Loucy (cell line): Measurements from ENCODE around the gene IQGAP3.

Source experiments
- H2AFZ ChIP-seq: fragments of 200-600 bp; sonication (generic); 2 replicates; pipeline ENCODE4 v1.6.0; 2016; ENCODE audit warnings: antibody characterized with exemption, mild to moderate bottlenecking, low read length, moderate library complexity
- H3F3A ChIP-seq: fragments of 200-600 bp; 2 replicates; pipeline ENCODE4 v1.6.0; 2016; ENCODE audit warnings: antibody characterized with exemption, low read depth, mild to moderate bottlenecking
- H3K27me3 ChIP-seq: fragments of 200-600 bp; sonication (generic); 2 replicates; pipeline ENCODE4 v1.6.1; 2014; ENCODE audit warnings: low read length, mild to moderate bottlenecking; ENCODE audit not compliant: insufficient read depth, poor library complexity, severe bottlenecking
- H3K36me3 ChIP-seq: fragments of 200-600 bp; sonication (generic); 2 replicates; pipeline ENCODE4 v1.6.1; 2016; ENCODE audit warnings: low read length; ENCODE audit not compliant: insufficient read depth
- H3K4me1 ChIP-seq: fragments of 200-600 bp; sonication (generic); 2 replicates; pipeline ENCODE4 v1.5.1; 2014; ENCODE audit warnings: low read length, mild to moderate bottlenecking; ENCODE audit not compliant: insufficient read depth, poor library complexity, severe bottlenecking
- H3K4me2 ChIP-seq: fragments of 200-600 bp; sonication (generic); 2 replicates; pipeline ENCODE4 v1.6.0; 2014; ENCODE audit warnings: antibody characterized with exemption, low read length, low read depth, mild to moderate bottlenecking; ENCODE audit not compliant: poor library complexity, severe bottlenecking
- H3K4me3 ChIP-seq: fragments of 200-600 bp; sonication (generic); 2 replicates; pipeline ENCODE4 v1.5.1; 2014; ENCODE audit warnings: low read length, mild to moderate bottlenecking, mixed read lengths; ENCODE audit not compliant: poor library complexity, severe bottlenecking
- H3K79me2 ChIP-seq: fragments of 200-600 bp; sonication (generic); 2 replicates; pipeline ENCODE4 v1.6.1; 2014; ENCODE audit warnings: low read length; ENCODE audit not compliant: insufficient read depth
- H3K9ac ChIP-seq: fragments of 200-600 bp; sonication (generic); 2 replicates; pipeline ENCODE4 v1.6.0; 2014; ENCODE audit warnings: mild to moderate bottlenecking, low read depth, low read length, moderate library complexity; ENCODE audit not compliant: poor library complexity, severe bottlenecking
- H3K9me2 ChIP-seq: fragments of 200-600 bp; sonication (generic); replicated peaks from 2 replicates; pipeline ENCODE4 v1.6.1; 2016; ENCODE audit warnings: low read depth, low read length, mixed read lengths
- H3K9me3 ChIP-seq: fragments of 200-600 bp; sonication (generic); 2 replicates; pipeline ENCODE4 v1.6.1; 2014; ENCODE audit warnings: mild to moderate bottlenecking, antibody characterized with exemption, low read length, low read depth; ENCODE audit not compliant: insufficient read depth
- H4K20me1 ChIP-seq: fragments of 200-600 bp; sonication (generic); 2 replicates; pipeline ENCODE4 v1.6.0; 2014; ENCODE audit warnings: antibody characterized with exemption, low read length, mild to moderate bottlenecking; ENCODE audit not compliant: insufficient read depth, poor library complexity, severe bottlenecking
- CTCF ChIP-seq: fragments of 200-600 bp; sonication (generic); conservative IDR thresholded peaks from 2 replicates; pipeline ENCODE4 v1.5.1; 2014; ENCODE audit warnings: mild to moderate bottlenecking, antibody characterized with exemption, low read length
- EZH2phosphoT487 ChIP-seq: fragments of 200-600 bp; IDR thresholded peaks from 2 replicates; pipeline ENCODE4 v1.6.1; 2018; ENCODE audit warnings: antibody characterized with exemption, mild to moderate bottlenecking, moderate library complexity, borderline replicate concordance

The IQGAP3 gene

GRCh38 chr1:156492013-156492590 lies 80.3 kb downstream of the IQGAP3 start:
- Histone ChIP-seq H3K4me1 (peaks cover 73% of the 10 kb centered on the region), H4K20me1 (peaks cover 97% of the 10 kb centered on the region), H3K27me3 (no peaks in the 10 kb centered on the region), H2AFZ (no peak overlapping the region), H3K79me2 (peaks cover 100% of the 10 kb centered on the region), H3K9ac (no peak overlapping the region), H3F3A (no peaks in the 10 kb centered on the region), H3K4me2 (peak overlapping the region; percentile 59), H3K36me3 (peaks cover 5% of the 10 kb centered on the region; the same call in 1 of the 2 replicates), H3K4me3 (no peak overlapping the region), H3K9me2 (no peaks in the 10 kb centered on the region), H3K9me3 (no peaks in the 10 kb centered on the region)
- TF ChIP-seq CTCF (no peak), EZH2phosphoT487 (no peak)

GRCh38 chr1:156491151-156491949 lies 81.0 kb downstream of the IQGAP3 start:
- H3K4me2 ChIP-seq = peak overlapping the region; percentile 59
- no peak overlapping the region for H3K4me3 ChIP-seq

GRCh38 chr1:156490401-156491032 lies 81.8 kb downstream of the IQGAP3 start:
- Histone ChIP-seq H3K9me3 (no peaks in the 10 kb centered on the region), H3K36me3 (peaks cover 5% of the 10 kb centered on the region; the same call in 1 of the 2 replicates), H3K9me2 (no peaks in the 10 kb centered on the region), H3K9ac (peak overlapping the region; percentile 44), H3K4me2 (peak overlapping the region; percentile 59), H3K79me2 (peaks cover 98% of the 10 kb centered on the region), H3K27me3 (no peaks in the 10 kb centered on the region), H2AFZ (no peak overlapping the region), H3F3A (no peaks in the 10 kb centered on the region), H3K4me3 (peak overlapping the region; percentile 12), H4K20me1 (peaks cover 96% of the 10 kb centered on the region), H3K4me1 (peaks cover 58% of the 10 kb centered on the region)
- no peak for TF ChIP-seq EZH2phosphoT487
- no peak for TF ChIP-seq CTCF

More at GRCh38 chr1:156491151-156491949, 81.0 kb downstream of the IQGAP3 start:
- no peaks in the 10 kb centered on the region for H3K9me2 ChIP-seq
- H3K27me3 ChIP-seq = no peaks in the 10 kb centered on the region
- peaks cover 100% of the 10 kb centered on the region for H3K79me2 ChIP-seq
- H3K36me3 ChIP-seq = peaks cover 5% of the 10 kb centered on the region; the same call in 1 of the 2 replicates
- H3K4me1 ChIP-seq = peaks cover 66% of the 10 kb centered on the region
- H3K9me3 ChIP-seq = no peaks in the 10 kb centered on the region
- no peaks in the 10 kb centered on the region for H3F3A ChIP-seq
- peak overlapping the region; percentile 44 for H3K9ac ChIP-seq
- TF ChIP-seq EZH2phosphoT487 = no peak
- no peak for TF ChIP-seq CTCF
- H4K20me1 ChIP-seq = peaks cover 97% of the 10 kb centered on the region
- H2AFZ ChIP-seq = no peak overlapping the region
